HL-60/S4 treated with phorbol 12-myristate 13-acetate at 8.2 ng/mL for 4 days and 3 days (cell line): ENCODE measurements around the gene YWHAE.
"Not testable (repeated sequence)": the region's sequence is repeated elsewhere in the genome, so short reads cannot be mapped to it uniquely, and the experiment has no call there.

Experiments
- in situ Hi-C: fragments of 300-500 bp; cut with MboI; formaldehyde crosslinking; loops from 2 replicates; pipeline ENCODE4 v1.15.0; 2022; ENCODE audit warnings: low sequenced_read_pairs

The YWHAE gene

DNA sequence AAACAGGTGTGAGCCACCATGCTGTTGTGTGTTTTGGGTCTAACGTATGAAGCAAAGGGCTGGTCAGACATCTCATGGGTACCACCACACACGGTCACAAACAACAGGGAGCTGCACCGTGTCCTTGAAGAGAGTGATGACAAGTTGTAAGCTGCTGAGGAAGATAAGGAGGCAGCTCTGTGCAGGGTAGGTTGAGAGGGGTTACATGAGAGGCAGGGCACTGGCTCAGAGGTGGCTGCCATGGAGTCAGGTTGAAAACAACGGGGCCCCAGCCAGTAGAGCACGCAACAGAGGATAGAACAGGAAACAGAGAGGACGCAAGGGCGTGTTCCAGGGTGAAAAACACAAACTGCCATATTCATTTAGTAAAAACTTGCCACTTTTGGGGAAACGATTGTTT, 68.3 kb downstream of the YWHAE start:
- in situ Hi-C loops = no loop called here

DNA sequence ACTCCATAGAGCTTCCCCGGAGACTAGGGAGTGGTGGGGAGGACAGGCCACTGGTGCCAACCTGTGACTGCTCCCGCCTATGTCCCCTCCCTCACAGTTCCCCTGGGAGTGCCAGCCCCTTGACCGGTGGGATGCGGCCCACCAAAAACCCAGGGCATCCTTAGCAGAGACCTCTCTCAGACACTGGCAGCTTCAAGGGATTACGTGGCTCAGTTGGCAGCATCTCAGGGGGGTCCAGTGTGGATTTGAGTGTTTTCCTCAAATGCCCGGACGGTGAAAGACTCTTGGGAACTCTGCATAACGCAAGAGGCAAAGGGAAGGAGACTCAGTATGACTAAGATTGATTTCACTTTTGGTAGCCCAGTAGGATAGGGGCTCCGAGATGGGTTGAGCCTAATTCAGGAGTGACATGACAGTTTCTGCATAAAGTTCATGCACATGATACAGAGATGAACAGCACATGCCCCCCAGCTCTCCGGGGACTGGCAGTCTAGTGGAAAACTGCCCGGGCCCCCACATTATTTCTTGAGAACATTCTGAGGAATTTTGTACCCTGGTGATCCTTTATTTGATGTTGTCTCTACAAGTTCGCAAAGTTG, 70.2 kb downstream of the YWHAE start:
- in situ Hi-C loops = no loop called here

DNA sequence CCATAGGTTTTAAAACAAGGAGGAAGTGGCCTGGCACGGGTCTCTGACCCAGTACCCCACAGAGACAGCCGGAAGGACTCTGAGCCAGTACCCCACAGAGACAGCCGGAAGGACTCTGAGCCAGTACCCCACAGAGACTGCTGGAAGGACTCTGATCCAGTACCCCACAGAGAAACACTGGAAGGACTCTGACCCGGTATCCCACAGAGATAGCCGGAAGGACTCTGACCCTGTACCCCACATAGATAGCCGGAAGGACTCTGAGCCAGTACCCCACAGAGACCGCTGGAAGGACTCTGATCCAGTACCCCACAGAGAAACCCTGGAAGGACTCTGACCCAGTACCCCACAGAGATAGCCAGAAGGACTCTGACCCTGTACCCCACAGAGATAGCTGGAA, 71.6 kb downstream of the YWHAE start:
- in situ Hi-C loops = no loop called here

DNA sequence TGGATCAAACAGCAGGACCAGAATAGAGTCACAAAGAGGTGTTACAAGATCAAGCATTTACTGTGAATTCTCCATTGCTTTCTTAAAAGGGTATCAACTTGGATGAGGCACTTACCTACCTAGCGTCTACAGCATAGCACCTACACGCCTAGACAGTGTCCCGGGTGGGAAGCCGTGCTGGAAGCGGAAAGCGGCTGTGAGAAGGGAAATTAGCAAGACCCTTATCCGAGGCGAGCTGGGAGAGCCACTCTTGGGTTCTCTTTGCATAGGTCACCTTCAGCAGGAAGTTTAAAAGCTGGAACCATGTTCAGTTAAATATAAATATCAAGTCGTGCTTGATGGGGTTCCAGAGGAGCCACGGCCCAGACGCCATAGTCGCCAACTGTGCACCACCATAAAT, 74.3 kb downstream of the YWHAE start:
- in situ Hi-C loops = no loop called here

DNA sequence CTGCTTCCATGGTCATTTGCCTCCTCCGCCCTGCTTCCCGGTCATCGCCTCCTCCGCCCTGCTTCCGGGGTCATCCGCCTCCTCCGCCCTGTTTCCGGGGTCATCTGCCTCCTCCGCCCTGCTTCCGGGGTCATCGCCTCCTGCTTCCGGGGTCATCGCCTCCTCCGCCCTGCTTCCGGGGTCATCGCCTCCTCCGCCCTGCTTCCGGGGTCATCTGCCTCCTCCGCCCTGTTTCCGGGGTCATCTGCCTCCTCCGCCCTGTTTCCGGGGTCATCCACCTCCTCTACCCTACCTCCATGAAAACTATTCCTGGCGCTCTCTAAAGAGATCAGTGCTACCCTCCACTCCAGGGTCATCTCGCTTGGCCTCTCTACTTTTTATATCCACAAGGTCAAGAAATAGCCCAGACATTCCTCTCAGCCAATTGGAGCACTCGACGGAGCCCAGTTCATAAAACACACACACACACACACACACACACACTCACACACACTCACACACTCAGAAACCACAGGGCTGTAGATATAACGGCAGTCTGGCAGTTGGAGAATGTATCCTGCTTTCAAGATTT, 75.7 kb downstream of the YWHAE start:
- in situ Hi-C loops = no loop called here

DNA sequence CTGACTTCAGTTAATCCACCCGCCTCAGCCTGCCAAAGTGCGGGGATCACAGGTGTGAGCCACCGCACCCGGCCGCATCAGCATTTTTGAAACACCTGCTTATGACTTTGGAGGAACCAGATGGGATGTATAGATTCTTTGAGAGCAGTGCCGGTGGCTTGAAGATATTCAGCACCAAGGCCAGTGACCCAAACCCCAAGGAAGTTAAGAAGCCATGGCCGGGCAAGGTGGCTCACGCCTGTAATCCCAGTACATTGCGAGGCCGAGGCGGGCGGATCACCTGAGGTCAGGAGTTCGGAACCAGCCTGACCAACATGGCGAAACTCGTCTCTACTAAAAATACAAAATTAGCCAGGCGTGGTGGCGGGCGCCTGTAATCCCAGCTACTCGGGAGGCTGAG, 76.7 kb downstream of the YWHAE start:
- in situ Hi-C loops = no loop called here

DNA sequence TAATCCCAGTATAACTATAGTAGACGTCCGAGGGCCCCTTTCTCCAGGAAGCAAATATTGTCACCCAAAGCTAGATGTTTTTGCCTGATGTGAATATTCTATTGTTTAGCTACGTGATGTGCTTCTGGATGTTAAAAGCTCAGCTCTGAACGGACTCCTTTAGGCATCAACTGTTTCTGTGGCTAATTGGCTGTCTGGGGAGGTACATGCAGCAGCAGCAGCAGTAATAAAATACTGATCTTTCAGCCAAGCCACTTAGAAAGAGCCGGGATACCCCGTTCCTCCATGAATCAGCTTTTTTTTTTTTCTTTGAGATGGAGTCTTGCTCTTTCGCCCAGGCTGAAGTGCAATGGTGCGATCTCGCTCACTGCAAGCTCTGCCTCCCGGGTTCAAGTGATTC, 77.5 kb downstream of the YWHAE start:
- in situ Hi-C loops = no loop called here

DNA sequence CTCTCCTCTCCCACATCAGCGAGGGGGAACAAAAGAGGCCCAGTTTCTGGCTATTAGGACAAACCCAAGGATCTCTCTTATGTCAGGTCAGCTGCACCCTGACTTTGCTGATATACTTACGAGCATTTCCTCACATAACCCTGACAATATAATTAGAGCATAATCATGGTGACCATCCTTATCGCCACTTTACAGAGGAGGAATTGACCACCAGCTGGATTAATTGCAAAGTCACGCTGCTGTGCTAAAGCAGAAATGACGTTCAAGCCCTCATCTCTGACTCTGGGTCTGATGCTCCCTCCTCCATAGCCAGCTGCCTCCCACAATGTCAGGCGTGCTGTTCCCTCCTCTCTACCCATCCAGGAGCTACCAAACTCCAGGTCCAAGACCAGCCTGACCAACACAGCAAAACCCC, 78.0 kb downstream of the YWHAE start:
- in situ Hi-C loops = no loop called here

DNA sequence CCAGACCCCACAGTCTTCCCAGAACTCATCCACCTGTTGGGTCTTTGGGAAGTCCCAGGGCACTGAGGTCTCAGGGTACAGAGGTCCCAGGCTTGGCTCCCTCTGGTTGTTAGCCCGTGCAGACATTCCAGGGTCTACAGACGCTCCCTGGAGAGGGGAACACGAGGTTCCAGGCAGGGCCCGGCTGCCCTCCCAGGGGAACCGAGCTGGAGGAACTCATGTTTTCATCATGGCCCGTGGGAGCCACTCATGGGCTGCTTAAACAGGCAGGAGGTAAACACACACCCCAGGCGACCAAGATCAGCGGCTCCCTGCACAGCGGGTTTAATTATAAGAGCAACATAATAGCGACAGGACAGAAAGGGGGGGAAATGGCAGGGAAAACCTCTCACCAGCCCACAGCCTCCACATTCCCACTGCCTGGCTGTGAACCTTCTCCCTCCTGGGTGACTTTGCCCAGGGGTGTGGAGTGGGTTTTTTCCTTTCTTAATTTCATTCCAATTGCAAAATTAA, 84.1 kb downstream of the YWHAE start:
- in situ Hi-C loops = no loop called here

DNA sequence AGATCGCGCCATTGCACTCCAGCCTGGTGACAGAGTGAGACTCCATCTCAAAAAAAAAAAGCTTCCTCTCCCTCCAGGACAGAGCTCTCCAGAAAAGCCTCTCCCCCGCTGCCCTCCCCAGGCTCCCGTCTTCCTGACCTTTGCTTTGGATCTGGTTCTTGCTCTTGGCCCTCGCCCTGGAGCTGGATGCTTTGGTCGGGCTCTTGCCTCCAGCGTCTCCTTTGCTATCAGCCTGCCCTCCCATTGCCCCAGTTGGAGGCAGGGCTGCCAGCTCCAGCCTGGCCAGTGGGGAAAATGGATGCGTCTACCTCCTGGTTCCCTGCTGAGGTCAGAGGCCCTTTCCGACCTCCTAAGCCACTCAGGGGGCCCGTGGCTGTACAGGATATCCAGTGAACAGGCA, 84.6 kb downstream of the YWHAE start:
- in situ Hi-C loops = no loop called here

DNA sequence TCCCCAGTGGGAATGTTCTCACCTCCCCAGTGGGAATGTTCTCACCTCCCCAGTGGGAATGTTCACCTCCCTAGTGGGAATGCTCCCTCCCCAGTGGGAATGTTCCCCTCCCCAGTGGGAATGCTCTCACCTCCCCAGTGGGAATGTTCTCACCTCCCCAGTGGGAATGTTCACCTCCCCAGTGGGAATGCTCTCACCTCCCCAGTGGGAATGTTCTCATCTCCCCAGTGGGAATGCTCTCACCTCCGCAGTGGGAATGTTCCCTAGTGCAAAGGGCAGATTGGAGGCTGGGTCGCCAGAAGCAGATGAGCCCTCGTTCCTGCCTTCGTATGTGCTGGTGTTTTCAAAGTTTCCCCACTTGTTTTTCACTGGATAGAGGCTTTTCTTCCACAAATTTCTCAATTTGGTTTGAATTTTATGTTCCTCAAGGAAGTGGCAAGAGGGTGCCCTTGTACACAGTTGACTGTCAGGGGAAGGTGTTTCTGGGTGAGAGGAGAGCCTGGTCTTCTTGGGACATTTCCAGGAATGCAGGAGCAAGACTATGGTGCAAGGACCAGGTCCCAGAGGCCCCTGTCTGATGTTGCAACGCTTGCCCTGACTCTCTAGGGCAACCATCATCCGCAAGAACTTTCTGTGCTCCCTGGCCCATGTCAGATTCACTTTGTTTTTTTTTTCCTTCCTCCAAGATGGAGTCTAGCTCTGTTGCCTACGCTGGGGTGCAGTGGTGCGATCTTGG, 86.6 kb downstream of the YWHAE start:
- in situ Hi-C loops = no loop called here

DNA sequence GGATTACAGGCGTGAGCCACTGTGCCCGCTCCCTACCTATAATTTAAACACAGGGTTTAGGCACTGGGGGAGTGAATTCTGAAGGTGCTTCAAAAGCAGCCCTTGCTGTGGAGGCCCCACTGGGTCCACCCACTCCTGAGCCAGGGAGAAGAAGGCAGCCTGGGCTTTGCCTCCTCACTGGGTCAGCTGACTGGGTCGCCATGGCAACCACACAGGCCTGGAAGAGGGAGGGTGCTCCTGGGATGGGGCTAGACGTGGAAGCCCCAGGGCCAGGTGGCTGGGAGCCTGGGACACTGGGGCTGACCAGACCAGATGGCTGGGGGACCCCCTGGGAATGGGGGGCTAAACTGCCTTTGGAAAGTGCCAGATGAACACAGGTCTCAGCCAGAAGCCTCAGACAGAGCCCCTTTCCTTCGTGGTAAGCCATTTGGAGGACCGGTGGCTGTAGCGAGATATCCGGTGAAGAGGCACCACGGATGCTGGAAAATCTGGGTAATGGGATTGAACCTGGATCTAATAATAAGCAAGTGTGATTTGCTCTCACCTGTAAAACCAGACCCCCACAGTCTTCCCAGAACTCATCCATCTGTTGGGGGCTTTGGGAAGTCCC, 87.7 kb downstream of the YWHAE start:
- in situ Hi-C loops = no loop called here

DNA sequence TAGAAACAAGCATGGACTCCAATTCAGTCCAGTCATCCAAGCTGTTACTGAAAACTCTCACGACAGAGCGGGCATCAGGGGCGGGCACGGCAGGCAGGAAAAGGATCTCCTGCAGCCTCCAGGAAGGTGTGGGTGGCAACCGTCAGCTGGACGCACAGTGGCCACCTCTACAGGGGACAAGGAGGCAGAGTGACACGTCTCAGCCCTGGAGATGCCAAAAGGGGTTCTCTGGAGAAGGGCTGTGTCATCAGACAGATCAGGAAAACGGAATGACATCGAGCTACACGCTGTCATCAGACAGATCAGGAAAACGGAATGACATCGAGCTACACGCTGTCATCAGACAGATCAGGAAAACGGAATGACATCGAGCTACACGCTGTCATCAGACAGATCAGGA, 92.2 kb downstream of the YWHAE start:
- in situ Hi-C loops = not testable (repeated sequence)

DNA sequence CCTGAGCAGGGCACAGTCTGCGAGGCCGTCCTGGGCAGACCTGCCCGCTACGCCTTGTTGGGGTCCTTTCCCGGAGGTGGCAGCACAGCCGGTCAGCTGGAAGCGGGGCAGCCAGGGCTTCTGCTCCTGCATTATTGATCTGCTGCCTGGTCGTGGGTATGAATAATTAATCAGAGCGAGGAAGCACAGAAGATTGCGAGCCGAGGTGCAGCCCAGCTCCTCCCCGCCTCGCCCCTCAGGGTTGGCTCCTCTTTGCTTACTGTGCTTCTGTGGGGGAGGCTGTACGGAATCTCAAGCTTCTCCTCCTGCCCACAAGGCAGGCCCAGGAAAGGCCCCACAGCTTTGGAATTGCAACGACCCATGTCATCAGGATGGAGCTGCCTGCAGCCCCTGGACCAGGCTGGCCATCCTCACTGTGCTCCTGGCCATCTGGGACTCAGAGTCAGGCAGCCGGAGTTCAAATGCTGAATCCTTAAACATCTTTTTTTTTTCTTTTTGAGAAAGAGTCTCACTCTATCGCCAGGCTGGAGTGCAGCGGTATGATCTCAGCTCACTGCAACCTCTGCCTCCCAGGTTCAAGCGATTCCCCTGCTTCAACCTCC, 95.0 kb downstream of the YWHAE start:
- in situ Hi-C loops = no loop called here

DNA sequence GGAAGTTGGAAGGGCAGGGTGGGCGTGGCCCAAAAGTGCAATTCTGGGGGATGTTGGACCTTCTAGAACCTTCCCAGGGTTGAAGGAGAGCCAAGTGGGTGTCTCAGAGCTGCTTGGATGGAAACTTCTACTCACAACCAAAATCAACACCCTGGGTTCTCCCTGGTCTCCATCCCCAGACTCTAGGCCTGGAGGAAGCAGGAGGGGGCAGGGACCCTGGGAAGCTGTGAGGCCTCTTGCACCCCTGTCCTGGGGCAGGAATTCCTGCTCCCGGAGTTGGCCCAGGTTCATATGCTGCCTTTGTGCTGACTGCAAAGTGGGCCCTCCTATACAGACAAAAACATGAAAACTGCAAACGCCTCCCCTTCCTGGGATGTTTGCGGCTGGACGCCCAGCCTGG, 95.5 kb downstream of the YWHAE start:
- in situ Hi-C loops = no loop called here

DNA sequence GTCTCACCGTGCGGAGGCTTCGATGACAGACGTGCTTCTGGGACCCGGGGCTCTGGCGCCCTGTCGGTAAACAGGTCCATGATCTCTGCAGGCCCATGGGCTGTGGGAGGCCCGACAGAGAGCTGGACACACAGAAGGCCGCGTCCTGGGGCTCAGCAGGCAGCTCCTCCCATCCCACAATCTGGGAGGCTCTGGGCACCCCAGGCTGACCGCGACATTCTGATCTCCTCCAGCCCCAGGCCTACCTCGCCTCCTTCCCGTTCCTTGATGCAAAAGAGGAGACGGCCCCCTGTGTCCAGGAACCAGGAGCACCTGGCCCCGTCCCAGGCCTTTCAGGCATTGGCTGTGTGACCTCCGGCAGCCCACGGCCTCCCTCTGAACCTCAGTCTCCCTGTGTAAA, 97.3 kb downstream of the YWHAE start:
- in situ Hi-C loops = no loop called here

DNA sequence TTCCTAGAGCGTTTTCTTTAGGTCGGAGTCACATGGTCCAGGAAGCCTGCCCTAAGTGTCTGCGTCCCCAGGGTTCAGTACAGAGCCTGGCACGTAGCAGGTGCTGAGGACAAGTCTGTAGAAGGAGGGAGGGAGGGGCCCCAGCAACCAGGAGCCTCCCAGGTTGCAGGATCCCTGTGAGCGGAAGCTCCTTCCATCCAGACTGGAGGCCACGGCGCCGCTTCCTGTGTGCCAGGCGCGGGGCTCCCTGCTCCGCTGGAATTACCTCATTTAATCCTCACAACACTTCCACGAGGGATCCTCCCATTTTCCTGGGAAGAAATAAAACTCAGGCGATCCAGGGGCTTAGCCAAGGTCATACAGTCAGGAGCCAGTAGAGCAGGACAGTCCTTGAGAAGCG, 98.5 kb downstream of the YWHAE start:
- in situ Hi-C loops = no loop called here

DNA sequence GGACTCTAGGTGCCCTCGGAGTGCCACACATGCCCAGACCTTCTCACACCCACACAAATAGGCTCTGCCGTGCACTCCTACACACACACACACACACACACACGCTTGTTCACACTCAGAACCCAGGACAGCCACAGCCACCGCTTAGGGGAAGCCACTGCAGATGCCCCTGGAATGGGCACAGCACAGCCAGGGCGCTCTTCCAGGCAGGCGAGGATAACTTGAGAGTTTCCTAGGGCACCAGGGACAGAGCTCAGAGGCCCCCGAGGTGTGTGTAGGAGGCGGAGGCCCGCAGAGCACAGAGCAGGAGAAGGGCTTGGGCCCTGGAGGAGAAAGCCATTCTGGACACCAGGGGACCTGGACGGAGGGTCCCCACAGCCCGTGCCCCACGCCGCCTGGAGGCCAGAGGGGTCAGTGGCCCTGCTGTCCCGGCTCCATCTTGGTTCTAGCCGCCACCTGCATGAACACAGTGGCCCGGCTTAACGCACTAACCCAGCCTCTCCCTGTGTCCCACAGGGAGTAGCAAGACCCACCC, 99.6 kb downstream of the YWHAE start:
- in situ Hi-C loops = no loop called here

DNA sequence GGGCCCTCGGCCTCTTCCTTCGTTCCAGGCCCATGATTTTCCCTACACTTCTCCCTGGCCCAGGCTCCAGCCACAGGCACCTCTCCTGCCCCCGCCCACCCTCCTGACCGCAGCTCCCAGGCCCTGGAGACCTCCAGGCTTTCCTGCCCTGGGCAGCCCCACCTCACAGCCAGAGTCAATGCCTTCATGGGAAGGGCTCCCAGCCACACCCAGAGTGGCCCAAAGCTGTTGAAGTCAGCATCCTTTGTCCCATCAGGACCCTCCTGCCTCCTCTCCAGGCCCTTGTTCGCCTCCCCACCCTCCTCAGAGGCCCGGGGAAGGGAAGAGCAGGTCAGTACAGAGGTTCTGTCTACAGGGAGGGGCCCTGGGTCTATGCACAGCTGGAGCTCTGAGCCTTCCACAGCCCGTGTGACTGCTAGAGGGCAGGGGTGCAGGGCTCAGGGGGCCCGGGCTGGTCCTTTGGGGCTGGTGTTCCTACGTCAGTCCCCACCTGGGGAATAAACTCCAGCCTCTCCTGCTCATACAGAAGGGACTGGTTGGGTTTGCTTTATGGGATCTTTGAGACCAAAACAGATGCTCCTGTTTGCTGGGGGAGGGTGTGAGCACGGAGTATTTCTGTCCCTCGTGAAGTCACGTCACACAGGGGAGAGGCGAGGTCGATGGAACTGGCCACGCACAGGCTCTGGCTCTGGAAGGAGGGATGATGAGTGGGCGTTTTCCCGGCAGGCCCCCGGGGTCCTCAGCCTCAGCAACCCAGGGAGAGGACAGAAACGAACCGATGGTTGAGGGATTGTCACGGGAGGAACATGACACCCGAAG, 100.3 kb downstream of the YWHAE start:
- in situ Hi-C loops = no loop called here

DNA sequence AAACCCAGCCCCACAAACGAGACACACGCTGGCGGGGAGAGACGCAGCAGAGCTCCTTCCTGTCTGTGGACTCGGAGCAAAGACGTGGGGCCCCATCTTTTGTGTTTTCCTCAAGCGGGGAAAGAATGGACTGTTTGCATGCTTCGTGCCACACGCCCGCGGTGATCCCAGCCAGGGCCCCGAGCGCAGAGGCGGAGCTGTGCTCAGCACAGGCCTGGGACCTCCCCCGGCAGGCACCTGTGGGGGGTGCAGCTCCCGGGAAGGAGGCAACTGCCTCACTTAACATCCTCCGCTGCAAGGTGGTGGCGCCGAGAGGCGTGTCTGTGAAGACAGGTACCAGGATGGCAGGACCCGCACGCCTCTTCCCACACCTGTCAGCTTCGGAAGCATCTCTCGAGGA, 101.4 kb downstream of the YWHAE start:
- in situ Hi-C loops = no loop called here
